IPS DF 6.9 (cell line): ENCODE results near the gene ZNF709.

ENCODE experiments used
- DNase-seq: peaks from one replicate; pipeline ENCODE4 v3.0.0-alpha.2; 2013; ENCODE audit warnings: low read depth, low spot score
- H3K27ac ChIP-seq: one replicate; pipeline ENCODE4 v1.5.1; 2013; ENCODE audit warnings: low read length, control low read depth
- H3K27me3 ChIP-seq: 2 replicates; pipeline ENCODE4 v1.6.1; 2013; ENCODE audit warnings: mild to moderate bottlenecking, low read length; ENCODE audit not compliant: control insufficient read depth, insufficient read depth
- H3K36me3 ChIP-seq: 2 replicates; pipeline ENCODE4 v1.6.1; 2013; ENCODE audit warnings: low read length; ENCODE audit not compliant: control insufficient read depth, insufficient read depth
- H3K4me1 ChIP-seq: 2 replicates; pipeline ENCODE4 v1.6.1; 2013; ENCODE audit warnings: low read length; ENCODE audit not compliant: control insufficient read depth, insufficient read depth
- H3K4me3 ChIP-seq: 2 replicates; pipeline ENCODE4 v1.5.1; 2013; ENCODE audit warnings: mild to moderate bottlenecking, low read length
- H3K9me3 ChIP-seq: 2 replicates; pipeline ENCODE4 v1.6.1; 2013; ENCODE audit warnings: low read length, inconsistent platforms; ENCODE audit not compliant: control insufficient read depth, insufficient read depth
- WGBS: extraction: QIAGEN DNeasy Blood & Tissue Kit; methylation state at CpG from one replicate; pipeline ENCODE4 v1.1.7; 2013; ENCODE audit warnings: mixed read lengths, missing lambda C conversion rate; ENCODE audit not compliant: insufficient read length, insufficient coverage; 5-methylcytosine and 5-hydroxymethylcytosine counted together

The ZNF709 gene

GRCh38 chr19:12411893-12412292 lies 72.7 kb downstream of the ZNF709 start:
- Histone ChIP-seq H3K27ac (no peak overlapping the region), H3K9me3 (no peaks in the 10 kb centered on the region), H3K4me1 (no peaks in the 10 kb centered on the region), H3K4me3 (no peak overlapping the region), H3K27me3 (no peaks in the 10 kb centered on the region), H3K36me3 (no peaks in the 10 kb centered on the region)
- no peak for DNase-seq
- no CpG with 5 or more reads among the region's 2 CpGs for WGBS
